Keratinocyte (primary cell): Measurements from ENCODE around the gene LDHB. TPM values are rescaled to one million over a fixed set of nuclear protein-coding genes. Genes with fewer than 3 reads are reported as not detected.

Source experiments
- DNase-seq: peaks from one replicate; pipeline ENCODE4 v3.0.0-alpha.2; 2011; ENCODE audit warnings: low read depth, missing footprints, low spot score
- FAIRE-seq: peaks from 2 replicates; lab custom pipeline; 2011; peaks lifted over from hg19 to GRCh38; lab: Jason Lieb, UNC
- H2AFZ ChIP-seq: 2 replicates; pipeline ENCODE4 v1.6.0; 2012; ENCODE audit warnings: low read length, control low read depth, inconsistent platforms; ENCODE audit not compliant: control insufficient read depth
- H3K27ac ChIP-seq: 2 replicates; pipeline ENCODE4 v1.5.1; 2011; ENCODE audit warnings: low read length; ENCODE audit not compliant: control insufficient read depth, insufficient read depth
- H3K27me3 ChIP-seq: 3 replicates; pipeline ENCODE4 v1.6.0; 2011; ENCODE audit warnings: low read length; ENCODE audit not compliant: control insufficient read depth, insufficient read depth; ENCODE audit errors: extremely low read depth
- H3K36me3 ChIP-seq, 2 experiments: 2 replicates in 1 of 2; 3 replicates in 1 of 2; pipeline ENCODE4 v1.5.1; 2011; ENCODE audit warnings: low read length in 2 of 2, mild to moderate bottlenecking in 1 of 2; ENCODE audit not compliant: control insufficient read depth in 2 of 2, insufficient read depth in 2 of 2; ENCODE audit errors: extremely low read depth in 1 of 2
- H3K4me1 ChIP-seq: 3 replicates; pipeline ENCODE4 v1.5.1; 2011; ENCODE audit warnings: low read length; ENCODE audit not compliant: control insufficient read depth, insufficient read depth; ENCODE audit errors: extremely low read depth
- H3K4me2 ChIP-seq: 3 replicates; pipeline ENCODE4 v1.6.0; 2011; ENCODE audit warnings: low read depth, low read length; ENCODE audit not compliant: control insufficient read depth, insufficient read depth; ENCODE audit errors: extremely low read depth
- H3K4me3 ChIP-seq, 3 experiments: fragments of 200-600 bp in 1 of 3; sonication (generic) in 1 of 3; 2 replicates in 2 of 3; 3 replicates in 1 of 3; pipeline ENCODE4 v1.5.1; 2011 to 2016; ENCODE audit warnings: low read length in 3 of 3, mild to moderate bottlenecking in 3 of 3, control low read depth in 2 of 3, inconsistent platforms in 1 of 3, low read depth in 1 of 3, mixed read lengths in 1 of 3, mixed run types in 1 of 3, moderate library complexity in 1 of 3; ENCODE audit not compliant: control insufficient read depth in 2 of 3, insufficient read depth in 2 of 3; ENCODE audit errors: extremely low read depth in 1 of 3
- H3K79me2 ChIP-seq: 2 replicates; pipeline ENCODE4 v1.6.0; 2012; ENCODE audit warnings: low read length; ENCODE audit not compliant: control insufficient read depth, insufficient read depth
- H3K9ac ChIP-seq: 3 replicates; pipeline ENCODE4 v1.6.0; 2011; ENCODE audit warnings: low read length; ENCODE audit not compliant: control insufficient read depth, insufficient read depth; ENCODE audit errors: extremely low read depth
- H3K9me1 ChIP-seq: 3 replicates; pipeline ENCODE4 v1.6.0; 2011; ENCODE audit warnings: low read length; ENCODE audit not compliant: control insufficient read depth, insufficient read depth; ENCODE audit errors: extremely low read depth
- H3K9me3 ChIP-seq: 2 replicates; pipeline ENCODE4 v1.5.1; 2012; ENCODE audit warnings: low read depth, low read length; ENCODE audit not compliant: control insufficient read depth
- H4K20me1 ChIP-seq: 3 replicates; pipeline ENCODE4 v1.6.0; 2011; ENCODE audit warnings: low read length; ENCODE audit not compliant: control insufficient read depth, insufficient read depth; ENCODE audit errors: extremely low read depth
- EZH2 ChIP-seq: IDR thresholded peaks from one replicate; pipeline ENCODE4 v1.6.1; 2012; ENCODE audit warnings: inconsistent platforms, mild to moderate bottlenecking, low read length, moderate library complexity
- dilution Hi-C: fragments of 300-500 bp; cut with MboI; formaldehyde crosslinking; loops from one replicate; pipeline ENCODE4 v1.7.0; 2020; ENCODE audit warnings: low sequenced_read_pairs; ENCODE audit not compliant: extremely low pct_ligation_motif_present
- polyA plus RNA-seq, 5 experiments: library from polyadenylated mRNA; depleted of rRNA in 3 of 5; stranded (reverse) in 3 of 5; stranded (forward) in 1 of 5; unstranded in 1 of 5; fragments of >200 nt; gene quantifications; 1 replicate in 1 of 5; 2 replicates in 3 of 5; 3 replicates in 1 of 5; pipeline versions ENCODE4 v1.2.1 to v1.2.3, GENCODE V29; 2011 to 2012; ENCODE audit warnings: missing spikeins in 2 of 5, low read depth in 1 of 5, low replicate concordance in 1 of 5
- TF ChIP-seq, protein P1 (sequence below), 3 experiments: IDR thresholded peaks in 1 of 3; conservative IDR thresholded peaks in 1 of 3; optimal IDR thresholded peaks in 1 of 3; 2 replicates in 2 of 3; 3 replicates in 1 of 3; pipeline versions ENCODE3 to v1.5.1; 2011; ENCODE audit warnings: low read length in 3 of 3, mild to moderate bottlenecking in 3 of 3, moderate library complexity in 2 of 3, control low read depth in 1 of 3, inconsistent platforms in 1 of 3; ENCODE audit not compliant: insufficient read depth in 2 of 3; ENCODE audit errors: extremely low read depth in 1 of 3

Gene LDHB
- polyA plus RNA-seq, 1 donor (not counting 4 experiments of a cell fraction or from before 2014, with no cell fraction given): 1,063 TPM

DNA sequence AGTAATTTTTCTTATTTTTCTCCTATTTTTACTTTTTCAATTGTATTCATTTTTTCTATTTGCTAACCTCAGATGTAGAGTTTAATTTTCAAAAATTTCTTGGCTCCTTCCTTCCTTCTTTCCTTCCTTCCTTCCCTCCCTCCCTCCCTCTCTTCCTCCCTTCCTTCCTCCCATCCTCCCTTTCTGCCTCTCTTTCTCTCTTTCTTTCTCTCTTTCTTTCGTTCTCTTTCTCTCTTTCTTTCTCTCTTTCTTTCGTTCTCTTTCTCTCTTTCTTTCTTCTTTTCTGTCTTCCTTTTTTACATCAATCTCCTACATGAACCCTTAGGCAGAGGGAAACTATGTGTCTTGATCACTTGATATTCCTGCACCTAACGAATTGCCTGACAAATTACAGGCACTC lies 40.6 kb downstream of the LDHB start:
- no peak for FAIRE-seq

DNA sequence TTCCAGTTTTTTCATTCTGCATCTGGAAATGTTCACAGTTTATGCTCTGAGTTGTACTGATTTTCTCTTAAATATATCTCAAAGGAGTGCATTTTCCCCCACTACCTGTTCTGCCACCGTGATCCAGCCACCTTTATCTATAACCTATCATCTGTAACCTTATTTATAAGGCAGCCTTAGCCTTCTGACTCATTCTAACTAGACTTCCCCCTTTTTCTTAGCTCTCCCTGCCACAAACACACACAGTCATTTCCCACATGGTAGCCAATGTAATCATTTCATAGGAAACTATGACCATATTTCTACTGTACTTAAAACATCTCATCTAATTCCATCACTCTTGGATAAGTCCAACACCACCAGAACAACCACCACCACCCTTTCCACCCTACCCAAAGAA lies 42.2 kb downstream of the LDHB start:
- Histone ChIP-seq H4K20me1 (no peaks in the 10 kb centered on the region), H3K9me1 (no peaks in the 10 kb centered on the region), H3K27ac (no peak overlapping the region), H3K4me3 (no peak overlapping the region), H3K27me3 (no peaks in the 10 kb centered on the region), H3K36me3 (no peaks in the 10 kb centered on the region), H2AFZ (no peak overlapping the region), H3K9ac (no peak overlapping the region), H3K79me2 (no peaks in the 10 kb centered on the region), H3K4me1 (no peaks in the 10 kb centered on the region), H3K4me2 (no peak overlapping the region), H3K9me3 (no peaks in the 10 kb centered on the region)
- DNase-seq (no peak), FAIRE-seq (no peak)
- TF ChIP-seq, protein P1, sequence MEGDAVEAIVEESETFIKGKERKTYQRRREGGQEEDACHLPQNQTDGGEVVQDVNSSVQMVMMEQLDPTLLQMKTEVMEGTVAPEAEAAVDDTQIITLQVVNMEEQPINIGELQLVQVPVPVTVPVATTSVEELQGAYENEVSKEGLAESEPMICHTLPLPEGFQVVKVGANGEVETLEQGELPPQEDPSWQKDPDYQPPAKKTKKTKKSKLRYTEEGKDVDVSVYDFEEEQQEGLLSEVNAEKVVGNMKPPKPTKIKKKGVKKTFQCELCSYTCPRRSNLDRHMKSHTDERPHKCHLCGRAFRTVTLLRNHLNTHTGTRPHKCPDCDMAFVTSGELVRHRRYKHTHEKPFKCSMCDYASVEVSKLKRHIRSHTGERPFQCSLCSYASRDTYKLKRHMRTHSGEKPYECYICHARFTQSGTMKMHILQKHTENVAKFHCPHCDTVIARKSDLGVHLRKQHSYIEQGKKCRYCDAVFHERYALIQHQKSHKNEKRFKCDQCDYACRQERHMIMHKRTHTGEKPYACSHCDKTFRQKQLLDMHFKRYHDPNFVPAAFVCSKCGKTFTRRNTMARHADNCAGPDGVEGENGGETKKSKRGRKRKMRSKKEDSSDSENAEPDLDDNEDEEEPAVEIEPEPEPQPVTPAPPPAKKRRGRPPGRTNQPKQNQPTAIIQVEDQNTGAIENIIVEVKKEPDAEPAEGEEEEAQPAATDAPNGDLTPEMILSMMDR (optimal IDR thresholded peaks at IDR 0.05 in 1 of 3, IDR thresholded peaks at IDR 0.05 in 1 of 3, conservative IDR thresholded peaks at IDR 0.05 in 1 of 3; ENCODE audit: extremely low read depth in 1 of 3, insufficient read depth in 2 of 3, low read length in 3 of 3): no peak
- TF ChIP-seq EZH2: no peak
- dilution Hi-C loops: no loop called here

More for the DNA sequence above, 40.6 kb downstream of the LDHB start:
- no peak overlapping the region for H3K4me3 ChIP-seq
- no peaks in the 10 kb centered on the region for H3K9me1 ChIP-seq
- TF ChIP-seq, protein P1 (optimal IDR thresholded peaks at IDR 0.05 in 1 of 3, IDR thresholded peaks at IDR 0.05 in 1 of 3, conservative IDR thresholded peaks at IDR 0.05 in 1 of 3; ENCODE audit: extremely low read depth in 1 of 3, insufficient read depth in 2 of 3, low read length in 3 of 3): no peak
- no peak for TF ChIP-seq EZH2
- no peaks in the 10 kb centered on the region for H3K9me3 ChIP-seq
- H3K4me2 ChIP-seq: no peak overlapping the region
- no peak overlapping the region for H2AFZ ChIP-seq
- H3K27me3 ChIP-seq: no peaks in the 10 kb centered on the region
- H3K4me1 ChIP-seq: no peaks in the 10 kb centered on the region
- DNase-seq: no peak
- H3K79me2 ChIP-seq: no peaks in the 10 kb centered on the region
- no peak overlapping the region for H3K9ac ChIP-seq
- H4K20me1 ChIP-seq: no peaks in the 10 kb centered on the region
- H3K36me3 ChIP-seq: no peaks in the 10 kb centered on the region
- H3K27ac ChIP-seq: no peak overlapping the region
- dilution Hi-C loops: no loop called here
